T-helper 1 cell (primary cell): ENCODE measurements around the gene RETREG2.

ENCODE experiments used
- DNase-seq, 5 donors: peaks; one replicate each; pipeline ENCODE4 v3.0.0-alpha.2; 2012 to 2020

Gene RETREG2

GRCh38 chr2:219216535-219216915 is 38.5 kb downstream of the RETREG2 start:
- no peak for DNase-seq

GRCh38 chr2:219218217-219218731 is 40.2 kb downstream of the RETREG2 start:
- DNase-seq, result peak in 2 of 5 donors; percentile 19 to 26

GRCh38 chr2:219218732-219219701 is 40.9 kb downstream of the RETREG2 start, which contains the start of gene ABCB6:
ABCB6 (minus strand) TSS chr2:219218958; CDS start chr2:219218673, 285 bp downstream.
- DNase-seq, result peak; percentile 77 to 88 (median 83)

- no peak for DNase-seq
These were observed 41.9 kb downstream of the RETREG2 start for GRCh38 chr2:219219784-219220532.

- no peak for DNase-seq
These were observed 42.8 kb downstream of the RETREG2 start for GRCh38 chr2:219220652-219221402.

- no peak for DNase-seq
These were observed 44.0 kb downstream of the RETREG2 start for GRCh38 chr2:219221957-219222518.

GRCh38 chr2:219223831-219224610 is 45.9 kb downstream of the RETREG2 start:
- DNase-seq, result no peak

- no peak for DNase-seq
These were observed 47.3 kb downstream of the RETREG2 start for GRCh38 chr2:219225350-219225749.

- DNase-seq, result no peak
These were observed 50.2 kb downstream of the RETREG2 start for GRCh38 chr2:219228041-219228910.

GRCh38 chr2:219228911-219229304 is 50.8 kb downstream of the RETREG2 start:
- no peak for DNase-seq

- DNase-seq, result peak; percentile 93 to 99 (median 97)
These were observed 51.4 kb downstream of the RETREG2 start, which contains the start of the genes ANKZF1 and ATG9A for GRCh38 chr2:219229305-219230058. ANKZF1 (plus strand) TSS chr2:219229806; CDS start chr2:219230258, 452 bp downstream. ATG9A (minus strand) TSS chr2:219229636; CDS start chr2:219228024, 1,612 bp downstream.

- peak in 2 of 5 donors; percentile 33 to 56 for DNase-seq
These were observed 52.0 kb downstream of the RETREG2 start for GRCh38 chr2:219230059-219230540.

- no peak for DNase-seq
These were observed 56.3 kb downstream of the RETREG2 start for GRCh38 chr2:219234331-219234730.
